ENCODE measurements around the gene MRC1. TPM values are rescaled to one million over a fixed set of nuclear protein-coding genes. Genes with fewer than 3 reads are reported as not detected.

MRC1 gene
- not detected in 2 replicates for polyA plus RNA-seq

GRCh38 chr10:17808971-17809841, at the start of gene MRC1:
TSS of gene MRC1 (plus strand) at chr10:17809348. CDS start at chr10:17809466, 118 bp downstream.

GRCh38 chr10:17951868-17952371, 142.8 kb downstream of the MRC1 start, which contains the start of gene SLC39A12:
TSS of gene SLC39A12 (plus strand) at chr10:17951918. CDS start at chr10:17953277, 1,359 bp downstream.

Other genes starting within 250 kb of the MRC1 start
- gene HACD1, start 192.0 kb upstream of the MRC1 start, polyA plus RNA-seq = 3.2 and 5.2 TPM in 2 replicates
- 58.8 and 62.2 TPM in 2 replicates for gene STAM, start 165.2 kb upstream of the MRC1 start, polyA plus RNA-seq
- 0.13 TPM in 1 of 2 replicates, not detected in the other for gene TMEM236, start 57.1 kb upstream of the MRC1 start, polyA plus RNA-seq
- 0.58 TPM in 1 of 2 replicates, not detected in the other for gene SLC39A12, start 142.6 kb downstream of the MRC1 start, polyA plus RNA-seq